ENCODE results near the gene PLCH2. TPM values are rescaled to one million over a fixed set of nuclear protein-coding genes. Genes with fewer than 3 reads are reported as not detected.

PLCH2 gene
- total RNA-seq, 1 donor = 0.81 TPM

GRCh38 chr1:2517966-2518365 is 41.9 kb downstream of the PLCH2 start:
- DNase-seq (ENCODE audit: low read depth) = no peak
- H3K4me3 ChIP-seq (ENCODE audit: low read depth, low read length) = no peak overlapping the region
- TF ChIP-seq CTCF (IDR thresholded peaks at IDR 0.05; ENCODE audit: insufficient read depth, low read length) = no peak

GRCh38 chr1:2518528-2518927 is 42.4 kb downstream of the PLCH2 start:
- TF ChIP-seq CTCF (IDR thresholded peaks at IDR 0.05; ENCODE audit: insufficient read depth, low read length) = no peak
- H3K4me3 ChIP-seq (ENCODE audit: low read depth, low read length) = no peak overlapping the region
- DNase-seq (ENCODE audit: low read depth) = no peak

GRCh38 chr1:2519029-2519685 is 43.1 kb downstream of the PLCH2 start:
- no peak for DNase-seq (ENCODE audit: low read depth)
- H3K4me3 ChIP-seq (ENCODE audit: low read depth, low read length) = no peak overlapping the region
- no peak for TF ChIP-seq CTCF (IDR thresholded peaks at IDR 0.05; ENCODE audit: insufficient read depth, low read length)

- no peak for DNase-seq (ENCODE audit: low read depth)
- no peak overlapping the region for H3K4me3 ChIP-seq (ENCODE audit: low read depth, low read length)
- TF ChIP-seq CTCF (IDR thresholded peaks at IDR 0.05; ENCODE audit: insufficient read depth, low read length) = no peak
Observed at GRCh38 chr1:2519729-2520128, 43.6 kb downstream of the PLCH2 start.

- no peak for DNase-seq (ENCODE audit: low read depth)
- H3K4me3 ChIP-seq (ENCODE audit: low read depth, low read length) = no peak overlapping the region
- TF ChIP-seq CTCF (IDR thresholded peaks at IDR 0.05; ENCODE audit: insufficient read depth, low read length) = no peak
Observed at GRCh38 chr1:2520206-2520605, 44.1 kb downstream of the PLCH2 start.

GRCh38 chr1:2520806-2521205 is 44.7 kb downstream of the PLCH2 start:
- no peak overlapping the region for H3K4me3 ChIP-seq (ENCODE audit: low read depth, low read length)
- TF ChIP-seq CTCF (IDR thresholded peaks at IDR 0.05; ENCODE audit: insufficient read depth, low read length) = no peak
- DNase-seq (ENCODE audit: low read depth) = no peak

- TF ChIP-seq CTCF (IDR thresholded peaks at IDR 0.05; ENCODE audit: insufficient read depth, low read length) = no peak
- no peak for DNase-seq (ENCODE audit: low read depth)
- no peak overlapping the region for H3K4me3 ChIP-seq (ENCODE audit: low read depth, low read length)
Observed at GRCh38 chr1:2522230-2522629, 46.1 kb downstream of the PLCH2 start.

Measured in fibroblast of the aortic adventitia (primary cell).